Measurements from ENCODE around the gene MORN1.

GRCh38 chr1:2391931-2392509 lies 666 bp upstream of the MORN1 start:
- TF ChIP-seq POLR2A (IDR thresholded peaks at IDR 0.05; ENCODE audit: low read depth, low read length), result no peak
- no peak for TF ChIP-seq POLR2AphosphoS5 (IDR thresholded peaks at IDR 0.05; ENCODE audit: low read depth, low read length)
- no peak for TF ChIP-seq TAF1 (IDR thresholded peaks at IDR 0.05; ENCODE audit: borderline replicate concordance, low read depth, low read length)

Data from GM12892 (cell line).